ENCODE measurements around the gene LPCAT4.
"Not testable (repeated sequence)": the region's sequence is repeated elsewhere in the genome, so short reads cannot be mapped to it uniquely, and the experiment has no call there.

The LPCAT4 gene

DNA sequence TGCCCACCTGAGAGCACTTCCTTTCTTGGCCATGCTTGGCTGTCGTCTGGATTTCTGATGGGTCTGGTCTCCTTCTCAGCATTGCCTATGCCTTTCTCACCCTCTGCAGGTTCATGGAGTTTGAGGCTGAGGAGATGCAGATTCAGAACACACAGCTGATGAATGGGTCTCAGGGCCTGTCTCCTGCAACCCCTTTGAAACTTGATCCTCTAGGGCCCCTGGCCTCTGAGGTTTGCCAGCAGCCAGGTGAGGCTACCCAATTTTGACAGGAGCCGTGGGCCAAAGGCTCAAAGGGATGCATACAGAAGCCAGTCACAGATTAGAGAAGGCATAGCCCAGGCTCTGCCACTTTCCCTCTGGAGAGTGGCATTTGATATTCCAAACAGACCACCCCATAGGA lies 13.4 kb downstream of the LPCAT4 start:
- H3K27me3 ChIP-seq (ENCODE audit: insufficient read depth, poor library complexity, severe bottlenecking): no peaks in the 10 kb centered on the region
- TF ChIP-seq, protein P1, sequence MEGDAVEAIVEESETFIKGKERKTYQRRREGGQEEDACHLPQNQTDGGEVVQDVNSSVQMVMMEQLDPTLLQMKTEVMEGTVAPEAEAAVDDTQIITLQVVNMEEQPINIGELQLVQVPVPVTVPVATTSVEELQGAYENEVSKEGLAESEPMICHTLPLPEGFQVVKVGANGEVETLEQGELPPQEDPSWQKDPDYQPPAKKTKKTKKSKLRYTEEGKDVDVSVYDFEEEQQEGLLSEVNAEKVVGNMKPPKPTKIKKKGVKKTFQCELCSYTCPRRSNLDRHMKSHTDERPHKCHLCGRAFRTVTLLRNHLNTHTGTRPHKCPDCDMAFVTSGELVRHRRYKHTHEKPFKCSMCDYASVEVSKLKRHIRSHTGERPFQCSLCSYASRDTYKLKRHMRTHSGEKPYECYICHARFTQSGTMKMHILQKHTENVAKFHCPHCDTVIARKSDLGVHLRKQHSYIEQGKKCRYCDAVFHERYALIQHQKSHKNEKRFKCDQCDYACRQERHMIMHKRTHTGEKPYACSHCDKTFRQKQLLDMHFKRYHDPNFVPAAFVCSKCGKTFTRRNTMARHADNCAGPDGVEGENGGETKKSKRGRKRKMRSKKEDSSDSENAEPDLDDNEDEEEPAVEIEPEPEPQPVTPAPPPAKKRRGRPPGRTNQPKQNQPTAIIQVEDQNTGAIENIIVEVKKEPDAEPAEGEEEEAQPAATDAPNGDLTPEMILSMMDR (IDR thresholded peaks at IDR 0.05; ENCODE audit: insufficient read depth, low read length): no peak
- TF ChIP-seq, protein P2, sequence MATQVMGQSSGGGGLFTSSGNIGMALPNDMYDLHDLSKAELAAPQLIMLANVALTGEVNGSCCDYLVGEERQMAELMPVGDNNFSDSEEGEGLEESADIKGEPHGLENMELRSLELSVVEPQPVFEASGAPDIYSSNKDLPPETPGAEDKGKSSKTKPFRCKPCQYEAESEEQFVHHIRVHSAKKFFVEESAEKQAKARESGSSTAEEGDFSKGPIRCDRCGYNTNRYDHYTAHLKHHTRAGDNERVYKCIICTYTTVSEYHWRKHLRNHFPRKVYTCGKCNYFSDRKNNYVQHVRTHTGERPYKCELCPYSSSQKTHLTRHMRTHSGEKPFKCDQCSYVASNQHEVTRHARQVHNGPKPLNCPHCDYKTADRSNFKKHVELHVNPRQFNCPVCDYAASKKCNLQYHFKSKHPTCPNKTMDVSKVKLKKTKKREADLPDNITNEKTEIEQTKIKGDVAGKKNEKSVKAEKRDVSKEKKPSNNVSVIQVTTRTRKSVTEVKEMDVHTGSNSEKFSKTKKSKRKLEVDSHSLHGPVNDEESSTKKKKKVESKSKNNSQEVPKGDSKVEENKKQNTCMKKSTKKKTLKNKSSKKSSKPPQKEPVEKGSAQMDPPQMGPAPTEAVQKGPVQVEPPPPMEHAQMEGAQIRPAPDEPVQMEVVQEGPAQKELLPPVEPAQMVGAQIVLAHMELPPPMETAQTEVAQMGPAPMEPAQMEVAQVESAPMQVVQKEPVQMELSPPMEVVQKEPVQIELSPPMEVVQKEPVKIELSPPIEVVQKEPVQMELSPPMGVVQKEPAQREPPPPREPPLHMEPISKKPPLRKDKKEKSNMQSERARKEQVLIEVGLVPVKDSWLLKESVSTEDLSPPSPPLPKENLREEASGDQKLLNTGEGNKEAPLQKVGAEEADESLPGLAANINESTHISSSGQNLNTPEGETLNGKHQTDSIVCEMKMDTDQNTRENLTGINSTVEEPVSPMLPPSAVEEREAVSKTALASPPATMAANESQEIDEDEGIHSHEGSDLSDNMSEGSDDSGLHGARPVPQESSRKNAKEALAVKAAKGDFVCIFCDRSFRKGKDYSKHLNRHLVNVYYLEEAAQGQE (IDR thresholded peaks at IDR 0.05; ENCODE audit: insufficient replicate concordance, low read depth): no peak
- TF ChIP-seq SPI1 (IDR thresholded peaks at IDR 0.05; ENCODE audit: borderline replicate concordance, low read depth) (no peak), POLR2AphosphoS5 (IDR thresholded peaks at IDR 0.05; ENCODE audit: low read depth) (no peak), GABPA (IDR thresholded peaks at IDR 0.05; ENCODE audit: low read depth) (no peak)

DNA sequence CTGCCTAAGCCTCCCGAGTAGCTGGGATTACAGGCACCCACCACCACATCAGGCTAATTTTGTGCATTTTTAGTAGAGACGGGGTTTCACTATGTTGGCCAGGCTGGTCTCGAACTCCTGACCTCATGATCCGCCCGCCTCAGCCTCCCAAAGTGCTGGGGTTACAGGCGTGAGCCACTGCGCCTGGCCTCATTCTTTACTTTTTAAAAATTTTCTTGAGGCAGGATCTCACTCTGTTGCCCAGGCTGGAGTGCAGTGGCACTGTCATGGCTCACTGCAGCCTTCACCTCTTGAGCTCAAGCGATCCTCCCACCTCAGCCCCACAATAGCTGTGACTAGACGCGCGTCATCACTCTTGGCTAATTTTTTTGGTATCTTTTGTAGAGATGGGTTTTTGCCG lies 14.0 kb downstream of the LPCAT4 start:
- H3K4me3 ChIP-seq (replicated peaks; ENCODE audit: insufficient read depth, low read length); DNase-seq (ENCODE audit: low read depth in 1 of 2, low spot score in 1 of 2); H3K27me3 ChIP-seq (ENCODE audit: insufficient read depth, poor library complexity, severe bottlenecking); H3K27ac ChIP-seq (replicated peaks): not testable (repeated sequence)

More for the DNA sequence above, 13.4 kb downstream of the LPCAT4 start:
- no peak for DNase-seq (ENCODE audit: low read depth in 1 of 2, low spot score in 1 of 2)
- Histone ChIP-seq H3K27ac (replicated peaks) (no peak overlapping the region), H3K4me3 (replicated peaks; ENCODE audit: insufficient read depth, low read length) (no peak overlapping the region)

DNA sequence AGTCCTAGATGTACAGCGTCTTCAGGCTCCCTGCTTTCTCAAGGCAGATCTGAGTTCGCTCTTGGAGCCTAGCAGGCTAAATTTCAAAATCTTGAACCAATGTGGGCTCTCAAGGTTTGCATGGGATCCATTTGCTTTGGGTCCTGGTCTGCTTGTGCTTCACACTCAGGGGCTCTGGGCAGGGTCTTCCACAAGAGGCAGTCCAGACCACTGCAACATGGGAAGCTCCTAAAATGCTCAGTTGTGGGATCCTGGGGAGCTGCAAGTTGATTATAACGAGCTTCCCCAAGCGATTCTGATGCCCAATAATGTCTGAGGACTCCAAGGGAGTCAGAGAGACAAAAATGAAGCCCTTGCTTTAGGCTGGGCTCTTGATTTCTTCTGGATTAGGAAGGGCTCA lies 17.2 kb downstream of the LPCAT4 start:
- Histone ChIP-seq H3K27ac (replicated peaks) (no peak overlapping the region), H3K27me3 (ENCODE audit: insufficient read depth, poor library complexity, severe bottlenecking) (no peaks in the 10 kb centered on the region), H3K4me3 (replicated peaks; ENCODE audit: insufficient read depth, low read length) (no peak overlapping the region)
- DNase-seq (ENCODE audit: low read depth in 1 of 2, low spot score in 1 of 2): no peak
- no peak for TF ChIP-seq GABPA (IDR thresholded peaks at IDR 0.05; ENCODE audit: low read depth)
- TF ChIP-seq SPI1 (IDR thresholded peaks at IDR 0.05; ENCODE audit: borderline replicate concordance, low read depth): no peak
- TF ChIP-seq, protein P1 (IDR thresholded peaks at IDR 0.05; ENCODE audit: insufficient read depth, low read length): no peak
- TF ChIP-seq, protein P2 (IDR thresholded peaks at IDR 0.05; ENCODE audit: insufficient replicate concordance, low read depth): no peak
- no peak for TF ChIP-seq POLR2AphosphoS5 (IDR thresholded peaks at IDR 0.05; ENCODE audit: low read depth)

DNA sequence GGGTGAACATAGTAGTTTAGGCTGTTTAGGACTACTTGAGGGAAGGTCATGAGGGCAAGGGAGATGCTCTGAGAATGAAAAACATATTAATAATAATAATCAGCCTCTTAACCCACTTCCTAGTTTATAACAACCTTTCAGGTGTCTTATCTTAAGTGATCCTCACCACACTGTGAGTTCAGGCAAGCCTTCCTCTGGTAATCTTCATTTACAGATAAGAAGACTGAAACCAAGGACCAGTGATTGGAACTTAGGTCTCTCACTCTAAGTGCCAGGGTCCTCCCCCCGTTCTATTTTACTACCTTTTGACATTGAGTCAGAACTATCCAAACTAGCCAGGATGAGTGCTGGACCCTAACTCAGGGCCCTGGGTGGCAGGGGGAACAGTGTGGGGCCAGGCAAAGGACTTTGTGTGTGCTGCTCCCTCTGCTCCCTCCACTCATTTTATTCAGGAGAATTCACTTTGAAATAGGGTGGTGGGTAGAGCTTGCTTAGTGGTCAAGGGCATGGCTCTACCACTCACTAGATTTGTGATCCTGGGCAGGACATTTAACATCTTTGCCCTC lies 18.2 kb downstream of the LPCAT4 start:
- no peak overlapping the region for H3K4me3 ChIP-seq (replicated peaks; ENCODE audit: insufficient read depth, low read length)
- no peaks in the 10 kb centered on the region for H3K27me3 ChIP-seq (ENCODE audit: insufficient read depth, poor library complexity, severe bottlenecking)
- TF ChIP-seq SPI1 (IDR thresholded peaks at IDR 0.05; ENCODE audit: borderline replicate concordance, low read depth) (no peak), POLR2AphosphoS5 (IDR thresholded peaks at IDR 0.05; ENCODE audit: low read depth) (no peak), GABPA (IDR thresholded peaks at IDR 0.05; ENCODE audit: low read depth) (no peak)
- TF ChIP-seq, protein P1 (IDR thresholded peaks at IDR 0.05; ENCODE audit: insufficient read depth, low read length): no peak
- TF ChIP-seq, protein P2 (IDR thresholded peaks at IDR 0.05; ENCODE audit: insufficient replicate concordance, low read depth): no peak
- no peak overlapping the region for H3K27ac ChIP-seq (replicated peaks)
- DNase-seq (ENCODE audit: low read depth in 1 of 2, low spot score in 1 of 2): no peak
